ENCODE results near the gene TMEM81.

The TMEM81 gene

GRCh38 chr1:205057808-205058575, 26.3 kb downstream of the TMEM81 start:
- DNase-seq = no peak

DNA sequence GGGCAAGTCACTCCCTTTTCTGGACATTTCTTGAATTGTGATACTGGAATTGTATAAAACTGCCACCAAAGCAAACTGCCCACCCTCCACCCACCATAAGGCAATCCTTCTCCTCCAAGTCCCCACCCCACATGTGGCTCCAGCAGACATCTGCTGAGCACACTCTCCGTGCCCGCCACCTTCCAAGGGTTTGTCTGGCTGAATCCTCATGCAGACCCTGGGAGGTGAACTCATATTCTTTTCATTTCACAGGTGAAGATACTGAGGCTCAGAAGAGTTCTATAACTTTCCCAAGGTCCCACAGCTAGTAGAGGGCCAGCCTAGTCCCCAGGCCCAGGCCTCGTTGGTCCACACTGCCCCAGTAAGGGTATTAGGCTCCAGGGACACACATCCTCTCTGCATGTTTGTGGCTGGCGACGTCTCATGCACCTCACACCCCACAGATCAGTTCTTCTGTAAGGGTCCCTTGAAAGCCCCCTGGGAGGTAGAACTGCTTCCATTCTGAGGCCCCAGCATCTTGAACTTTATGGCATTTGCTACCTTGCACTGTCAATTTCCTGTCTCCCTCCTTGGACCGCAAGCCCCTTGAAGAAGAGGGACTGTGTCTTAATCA, 27.2 kb downstream of the TMEM81 start:
- no peak for DNase-seq

DNA sequence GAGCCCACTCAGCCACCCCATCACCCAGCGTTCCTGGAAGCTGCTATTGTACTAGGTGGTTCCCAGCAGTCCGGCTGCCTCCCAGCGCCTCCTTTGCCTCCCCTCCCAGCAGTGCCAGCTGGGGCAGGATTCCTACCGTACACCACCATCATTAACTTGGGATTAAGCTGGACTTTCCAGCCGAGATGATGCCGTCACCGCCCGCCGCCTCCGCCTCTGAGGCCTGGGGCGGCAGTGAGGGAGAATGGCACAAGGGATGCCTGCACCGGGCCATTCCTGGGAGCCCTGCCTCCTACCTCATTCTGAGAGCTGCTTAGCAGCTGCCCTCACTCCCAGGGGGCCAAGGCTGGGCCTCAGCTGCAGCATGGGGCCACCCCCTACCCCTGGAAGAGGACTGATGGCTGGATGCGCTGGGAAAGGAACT, 28.1 kb downstream of the TMEM81 start:
- no peak for DNase-seq

- DNase-seq = no peak
Measured at GRCh38 chr1:205054013-205054412, 30.2 kb downstream of the TMEM81 start.

- DNase-seq = no peak
Measured at GRCh38 chr1:205053296-205053695, 31.0 kb downstream of the TMEM81 start.

DNA sequence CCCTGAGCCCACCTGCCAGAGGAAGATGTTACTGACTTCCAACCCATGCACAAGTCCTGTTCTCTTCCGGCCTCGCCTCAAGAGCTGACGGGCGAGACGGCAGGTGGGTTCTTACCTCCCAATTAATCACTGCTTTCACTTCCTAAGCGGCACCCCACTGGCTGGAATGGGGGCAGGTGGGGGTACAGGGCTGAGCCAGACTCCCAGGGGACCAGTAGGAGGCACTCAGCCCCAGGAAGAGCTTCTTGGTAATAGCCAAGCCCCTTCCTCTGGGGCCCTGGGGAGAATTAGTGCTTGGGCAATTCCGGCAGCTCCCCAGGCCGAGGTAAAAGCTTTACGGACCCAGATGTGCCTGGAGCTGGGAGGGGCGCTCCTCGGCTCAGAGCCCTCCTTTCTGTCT, 31.6 kb downstream of the TMEM81 start:
- DNase-seq = no peak

DNA sequence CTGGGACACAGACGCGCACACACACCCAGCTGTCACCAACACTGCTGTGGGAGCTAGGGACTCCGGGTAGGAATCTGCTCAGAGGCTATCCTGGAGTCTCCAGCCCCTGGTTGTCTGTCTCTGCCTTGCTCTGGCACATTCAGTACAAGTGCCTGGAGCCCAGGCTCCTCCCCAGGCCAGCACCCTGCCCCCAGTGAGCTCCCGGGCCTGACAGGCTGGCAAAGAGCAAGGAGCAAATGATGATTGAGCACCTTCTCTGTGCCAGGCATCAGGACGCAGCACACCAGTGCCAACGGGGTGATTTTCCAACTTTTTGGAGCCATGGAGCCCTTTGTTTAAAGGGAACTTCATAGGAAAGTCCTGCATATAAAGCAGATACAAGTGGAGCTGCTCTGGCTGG, 34.8 kb downstream of the TMEM81 start:
- no peak for DNase-seq

DNA sequence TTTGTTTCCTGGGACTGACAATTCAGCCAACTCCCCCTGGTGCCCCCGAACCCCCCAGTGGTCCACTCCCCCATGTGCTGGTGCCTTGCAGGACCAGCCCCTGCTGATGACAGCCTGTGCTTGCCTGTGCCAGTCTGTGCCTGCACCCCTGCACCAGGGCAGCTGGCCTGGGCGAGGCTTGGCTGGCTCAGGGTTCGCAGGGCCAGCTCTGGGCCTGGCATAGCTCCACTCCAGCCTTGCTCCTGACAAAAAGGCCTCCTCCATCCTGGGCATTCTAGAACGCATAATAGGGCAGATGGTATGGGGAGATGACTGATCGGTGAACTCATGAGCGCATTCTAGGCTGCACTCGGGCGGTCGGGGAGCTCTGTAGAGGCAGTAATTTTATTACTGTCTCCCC, 35.9 kb downstream of the TMEM81 start:
- DNase-seq = no peak

- no peak for DNase-seq
Measured at GRCh38 chr1:205047764-205048231, 36.5 kb downstream of the TMEM81 start.

DNA sequence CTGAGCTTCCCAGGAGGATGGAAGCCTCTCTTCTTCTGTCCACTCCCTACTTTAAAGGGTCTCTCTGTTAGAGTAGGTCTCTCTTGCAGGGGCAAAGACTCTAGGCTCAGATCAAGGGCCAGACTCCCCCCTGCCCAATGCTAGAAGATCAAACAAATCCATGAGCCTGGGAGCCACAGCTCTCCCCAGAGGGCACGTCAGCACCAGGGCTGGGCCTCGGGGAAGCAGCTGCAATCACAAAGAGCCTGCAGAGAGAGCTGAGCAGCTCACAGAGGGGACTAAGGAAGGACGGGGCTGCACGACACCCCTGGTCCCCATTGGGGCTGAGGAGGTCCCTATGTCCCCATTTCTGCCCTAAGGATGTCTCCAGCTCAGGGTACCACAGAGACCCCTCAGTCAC, 37.4 kb downstream of the TMEM81 start:
- no peak for DNase-seq

DNA sequence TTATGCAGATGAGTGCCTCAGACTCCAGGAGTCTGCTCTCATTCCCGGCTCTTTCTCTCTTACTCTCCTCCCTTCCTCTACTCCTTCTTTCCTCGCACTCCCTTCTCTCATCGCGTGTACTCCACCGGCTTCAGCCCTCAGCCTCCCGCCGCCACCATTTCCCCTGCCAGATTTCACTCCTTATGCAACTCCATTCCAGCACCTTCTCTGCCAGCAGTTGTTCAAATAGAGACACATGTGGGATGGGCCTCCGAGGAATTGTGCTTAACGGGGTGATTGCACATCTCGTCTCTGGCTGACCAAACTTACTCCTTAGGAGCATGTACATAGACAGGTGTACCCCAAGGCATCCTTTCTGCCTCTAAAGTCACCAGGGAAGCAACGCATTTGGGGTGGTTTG, 39.1 kb downstream of the TMEM81 start:
- DNase-seq = no peak

- DNase-seq = no peak
Measured at GRCh38 chr1:205044741-205045140, 39.5 kb downstream of the TMEM81 start.

- DNase-seq = no peak
Measured at GRCh38 chr1:205043866-205044265, 40.4 kb downstream of the TMEM81 start.

- no peak for DNase-seq
Measured at GRCh38 chr1:205042911-205043806, 41.1 kb downstream of the TMEM81 start, which contains the start of gene CNTN2. TSS of gene CNTN2 (plus strand) at chr1:205043212. CDS start at chr1:205053186, 9,974 bp downstream.

- DNase-seq = no peak
Measured at GRCh38 chr1:205041998-205042910, 42.0 kb downstream of the TMEM81 start.

DNA sequence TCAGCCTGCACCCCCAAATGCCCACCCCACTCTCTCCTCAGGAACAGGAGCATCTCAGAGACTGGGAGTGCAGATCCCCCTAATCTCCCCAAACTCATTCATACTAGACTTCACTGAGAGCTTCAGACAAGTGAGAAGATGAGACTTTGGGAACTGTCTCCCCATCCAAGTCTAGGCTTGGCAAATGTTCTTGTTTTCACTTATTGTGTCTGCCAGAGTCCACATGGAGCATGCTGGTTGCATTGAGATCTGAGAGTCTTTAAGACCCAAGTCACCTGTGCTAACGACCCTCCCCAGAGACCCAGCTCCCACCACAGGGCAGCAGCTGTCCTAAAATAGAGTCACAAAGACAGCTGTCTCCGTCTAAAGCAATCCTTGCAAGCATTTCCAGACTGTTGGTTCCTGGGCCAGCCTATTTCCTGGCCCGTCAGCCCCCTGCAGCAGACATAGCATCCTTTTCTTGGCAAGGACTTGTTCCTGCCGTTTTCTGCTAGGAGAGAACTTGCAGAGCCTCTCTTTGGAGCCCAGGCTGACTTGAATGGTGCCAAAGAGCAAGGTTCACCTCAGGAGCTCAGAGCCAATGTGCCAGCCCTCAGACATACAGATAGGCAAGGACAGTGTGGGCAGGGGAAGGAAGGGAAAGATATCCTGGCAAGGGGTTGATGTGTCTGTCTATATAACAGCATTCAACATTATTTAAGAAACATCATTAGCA, 43.1 kb downstream of the TMEM81 start:
- DNase-seq = no peak

GRCh38 chr1:205038132-205038786, 46.0 kb downstream of the TMEM81 start:
- no peak for DNase-seq

DNA sequence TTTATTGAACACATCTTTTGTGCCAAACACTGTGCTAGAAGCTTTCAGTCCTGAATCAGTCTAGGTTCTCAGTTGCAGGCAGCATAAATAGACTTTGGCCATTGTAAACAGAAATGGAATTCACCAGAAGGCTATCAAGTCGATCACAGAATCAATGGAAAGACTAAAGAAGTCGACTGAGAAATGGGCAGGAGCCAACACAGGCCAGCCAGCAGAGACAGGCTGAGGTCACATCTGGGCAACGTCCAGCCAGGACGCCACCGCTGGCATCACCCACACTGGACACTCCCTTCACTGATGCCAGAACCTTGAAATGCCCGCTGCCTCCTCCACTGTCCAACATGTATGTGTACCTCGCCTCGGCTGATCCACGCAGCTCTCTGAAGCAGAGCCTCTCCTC, 46.7 kb downstream of the TMEM81 start:
- no peak for DNase-seq

All from stimulated activated CD4-positive, alpha-beta T cell treated with anti-CD3 and anti-CD28 coated beads, Interleukin-12 subunit alpha, Interleukin-12 subunit beta, amount 100 ng/mL, for 4 hours (primary cell).